ENCODE data around the gene ZNF2.

The ZNF2 gene

GRCh38 chr2:95165371-95166064 lies at the start of gene ZNF2 (continued):
- TF ChIP-seq ZBTB48 (tag by site-specific recombination; IDR thresholded peaks at IDR 0.05) (0 out of 2 replicates have a peak, but pooled peaks have one; percentile 13), ZNF202 (tag by site-specific recombination; IDR thresholded peaks at IDR 0.05; ENCODE audit: borderline replicate concordance) (no peak), TRIM28 (IDR thresholded peaks at IDR 0.05; ENCODE audit: borderline replicate concordance, low read length) (peak; percentile 41; the same call in 1 of the 2 replicates), ZNF140 (tag by site-specific recombination; IDR thresholded peaks at IDR 0.05) (no peak), ZNF148 (tag by site-specific recombination; IDR thresholded peaks at IDR 0.05; ENCODE audit: borderline replicate concordance) (no peak), SP7 (tag by site-specific recombination; IDR thresholded peaks at IDR 0.05) (peak; percentile 58; the same call in 1 of the 2 replicates), PATZ1 (tag by site-specific recombination; IDR thresholded peaks at IDR 0.05) (peak; percentile 30; the same call in 1 of the 2 replicates), KLF8 (tag by site-specific recombination; IDR thresholded peaks at IDR 0.05) (peak; percentile 42; the same call in 1 of the 2 replicates), ZIC2 (tag by site-specific recombination; IDR thresholded peaks at IDR 0.05) (no peak), ZBTB8A (tag by site-specific recombination; IDR thresholded peaks at IDR 0.05) (0 out of 2 replicates have a peak, but pooled peaks have one; percentile 20), GLIS2 (tag by site-specific recombination; IDR thresholded peaks at IDR 0.05) (peak; percentile 59; the same call in 1 of the 2 replicates), ZNF704 (tag by site-specific recombination; IDR thresholded peaks at IDR 0.05) (0 out of 2 replicates have a peak, but pooled peaks have one; percentile 22), ZNF654 (tag by site-specific recombination; IDR thresholded peaks at IDR 0.05; ENCODE audit: low read depth) (no peak), ZBTB1 (tag by site-specific recombination; IDR thresholded peaks at IDR 0.05) (no peak), ZBTB26 (tag by site-specific recombination; optimal IDR thresholded peaks at IDR 0.05) (peak; percentile 35), OVOL3 (tag by site-specific recombination; IDR thresholded peaks at IDR 0.05) (no peak), ZNF404 (tag by site-specific recombination; IDR thresholded peaks at IDR 0.05) (no peak), WT1 (tag by site-specific recombination; IDR thresholded peaks at IDR 0.05) (no peak), IKZF3 (tag by site-specific recombination; IDR thresholded peaks at IDR 0.05) (no peak), ZSCAN4 (tag by site-specific recombination; IDR thresholded peaks at IDR 0.05) (no peak), ZNF837 (tag by site-specific recombination; IDR thresholded peaks at IDR 0.05) (no peak), ZBTB17 (tag by site-specific recombination; IDR thresholded peaks at IDR 0.05) (peak; percentile 99), HOXD13 (CRISPR knock-in tag; IDR thresholded peaks at IDR 0.05; ENCODE audit: borderline replicate concordance) (no peak), GLI4 (tag by site-specific recombination; IDR thresholded peaks at IDR 0.05) (no peak), SP3 (tag by site-specific recombination; IDR thresholded peaks at IDR 0.05) (peak; percentile 69), SP2 (tag by site-specific recombination; IDR thresholded peaks at IDR 0.05) (peak; percentile 54), ZEB2 (tag by site-specific recombination; IDR thresholded peaks at IDR 0.05) (peak; percentile 50; the same call in 1 of the 2 replicates), YY1 (tag by site-specific recombination; IDR thresholded peaks at IDR 0.05) (peak; percentile 90)

Data from HEK293 (cell line).